Astrocyte of the spinal cord (primary cell): Measurements from ENCODE around the gene PIAS2.

ENCODE experiments used
- DNase-seq: peaks from one replicate; pipeline ENCODE4 v3.0.0; 2011; ENCODE audit warnings: low read depth, low spot score
- H3K4me3 ChIP-seq: 2 replicates; pipeline ENCODE4 v1.5.1; 2011; ENCODE audit warnings: low read depth, mild to moderate bottlenecking, low read length, moderate library complexity
- CTCF ChIP-seq: IDR thresholded peaks from 2 replicates; pipeline ENCODE4 v1.5.1; 2012; ENCODE audit warnings: low read depth, mild to moderate bottlenecking, low read length, inconsistent platforms
- in situ Hi-C: cut with HindIII; loops from 2 replicates; pipeline ENCODE4 v1.10.0; 2017; ENCODE audit warnings: low sequenced_read_pairs

The PIAS2 gene

GRCh38 chr18:46859855-46860254 is 57.5 kb downstream of the PIAS2 start:
- TF ChIP-seq CTCF, result no peak
- H3K4me3 ChIP-seq, result no peak overlapping the region
- in situ Hi-C loops, result no loop called here
- DNase-seq, result peak; percentile 54

- no peak for TF ChIP-seq CTCF
- no peak overlapping the region for H3K4me3 ChIP-seq
- no peak for DNase-seq
- in situ Hi-C loops, result no loop called here
Measured at GRCh38 chr18:46858290-46858689, 59.0 kb downstream of the PIAS2 start.

DNA sequence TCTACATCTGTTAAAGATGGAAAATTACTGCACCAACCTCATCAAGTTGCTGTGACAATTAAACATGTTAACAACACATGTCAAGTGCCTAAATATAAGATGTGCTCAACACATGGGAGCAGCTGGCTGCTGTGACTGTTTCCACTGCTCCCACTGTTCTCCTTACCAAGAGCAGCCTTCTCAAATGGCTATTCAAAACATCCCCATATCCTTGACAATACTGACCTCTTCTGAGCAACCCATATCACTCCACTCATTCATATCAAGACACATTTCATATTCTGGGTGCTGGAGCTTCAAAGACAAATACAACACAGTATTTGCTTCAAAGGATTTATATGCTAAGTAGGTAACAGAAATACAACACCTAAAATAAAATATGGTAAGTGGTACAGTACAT is 60.3 kb downstream of the PIAS2 start:
- no peak for DNase-seq
- H3K4me3 ChIP-seq, result no peak overlapping the region
- in situ Hi-C loops, result no loop called here
- peak; percentile 10 for TF ChIP-seq CTCF

DNA sequence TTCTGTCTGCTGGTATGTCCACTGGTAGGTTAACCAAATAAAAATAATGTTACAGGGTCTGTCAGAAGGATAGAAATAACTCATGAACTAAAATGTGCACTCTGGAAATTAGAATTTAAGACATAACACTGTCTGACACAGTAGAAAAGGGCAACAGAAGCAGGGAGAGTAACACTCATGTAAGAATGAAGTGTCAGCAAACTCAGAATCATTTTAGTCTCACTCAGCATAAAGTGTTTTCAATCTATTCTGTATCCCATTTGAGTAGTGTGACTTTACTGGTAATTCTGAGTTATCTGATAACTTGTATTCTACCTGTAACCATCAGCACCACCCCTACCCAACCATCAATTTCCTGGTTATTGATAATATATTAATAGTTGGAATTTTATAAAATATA is 68.3 kb downstream of the PIAS2 start:
- H3K4me3 ChIP-seq, result no peak overlapping the region
- DNase-seq, result no peak
- in situ Hi-C loops, result no loop called here
- no peak for TF ChIP-seq CTCF

GRCh38 chr18:46843372-46843771 is 73.9 kb downstream of the PIAS2 start:
- no peak overlapping the region for H3K4me3 ChIP-seq
- in situ Hi-C loops, result no loop called here
- no peak for TF ChIP-seq CTCF
- no peak for DNase-seq

DNA sequence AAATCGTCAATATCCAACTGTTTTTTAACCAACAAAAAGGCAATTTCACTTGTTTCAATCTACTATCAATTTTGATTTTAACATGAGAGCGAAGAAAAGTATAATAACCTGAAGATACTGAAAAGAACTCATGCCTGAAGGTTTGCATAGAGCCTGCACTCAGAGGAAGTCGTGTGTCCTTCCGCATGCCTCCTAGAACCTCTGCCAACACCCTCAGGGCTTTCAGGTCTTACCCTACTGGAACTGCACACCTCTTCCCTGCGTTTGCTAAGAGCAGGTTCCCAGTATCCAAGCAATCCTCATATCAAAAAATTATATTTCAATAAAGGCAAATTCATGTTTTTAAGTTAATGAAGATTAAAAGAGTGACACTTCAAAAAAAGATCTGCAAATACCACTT is 74.7 kb downstream of the PIAS2 start:
- H3K4me3 ChIP-seq, result no peak overlapping the region
- no peak for DNase-seq
- no peak for TF ChIP-seq CTCF
- in situ Hi-C loops, result no loop called here

- TF ChIP-seq CTCF, result no peak
- no peak for DNase-seq
- in situ Hi-C loops, result no loop called here
- H3K4me3 ChIP-seq, result no peak overlapping the region
Measured at GRCh38 chr18:46833899-46834298, 83.4 kb downstream of the PIAS2 start.
